GM19025 (cell line): ENCODE measurements around the gene DRD4.

ENCODE experiments used
- ATAC-seq: cut with Tn5 transposase; IDR thresholded peaks from one replicate; pipeline ENCODE4 v1.9.1; 2021; ENCODE audit warnings: mild to moderate bottlenecking, low read depth, moderate library complexity; ENCODE audit not compliant: unreplicated experiment

Gene DRD4

GRCh38 chr11:620935-621814 is 15.9 kb upstream of the DRD4 start:
- no peak for ATAC-seq

- ATAC-seq = no peak
These were observed 15.2 kb upstream of the DRD4 start for GRCh38 chr11:621838-622237.

- ATAC-seq = no peak
These were observed 13.7 kb upstream of the DRD4 start for GRCh38 chr11:623349-623869.

DNA sequence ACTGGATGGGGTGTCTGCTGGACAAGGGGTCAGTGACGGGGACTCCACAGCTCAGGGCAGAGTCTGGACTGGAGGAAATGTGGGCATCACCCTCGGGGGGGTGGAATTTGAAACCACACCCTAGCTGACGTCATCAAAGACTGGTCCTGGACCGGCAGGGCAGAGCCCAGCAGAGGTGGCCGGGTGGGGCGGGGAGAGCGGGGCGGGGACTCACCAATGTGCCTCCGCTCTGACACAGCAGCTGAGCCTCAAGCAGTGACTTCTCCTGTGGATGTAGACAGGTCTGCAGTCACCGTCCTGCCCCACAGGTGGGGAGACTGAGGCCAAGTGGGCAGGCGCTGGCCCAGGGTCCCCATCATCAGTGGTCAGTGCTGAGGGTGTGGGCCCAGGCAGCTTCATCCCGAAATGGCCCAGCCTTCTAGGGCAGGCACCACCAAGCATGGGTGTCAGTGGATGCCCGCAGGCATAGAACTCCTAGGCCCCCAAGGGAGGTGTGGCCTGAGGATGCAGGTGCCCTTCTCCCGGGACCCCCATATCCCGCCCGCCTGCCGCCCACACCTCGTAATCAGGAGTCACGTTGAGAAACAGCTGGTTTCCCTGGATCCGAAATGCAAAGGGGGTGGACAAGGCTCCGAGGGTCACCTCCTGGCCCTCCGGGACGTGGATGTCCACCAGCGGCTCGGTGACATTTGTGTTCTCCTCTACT is 12.9 kb upstream of the DRD4 start:
- ATAC-seq = no peak

- no peak for ATAC-seq
These were observed 12.1 kb upstream of the DRD4 start, which contains the start of gene CDHR5 for GRCh38 chr11:624705-625635. CDHR5 (minus strand) TSS chr11:624955; CDS start chr11:624902, 53 bp downstream.

DNA sequence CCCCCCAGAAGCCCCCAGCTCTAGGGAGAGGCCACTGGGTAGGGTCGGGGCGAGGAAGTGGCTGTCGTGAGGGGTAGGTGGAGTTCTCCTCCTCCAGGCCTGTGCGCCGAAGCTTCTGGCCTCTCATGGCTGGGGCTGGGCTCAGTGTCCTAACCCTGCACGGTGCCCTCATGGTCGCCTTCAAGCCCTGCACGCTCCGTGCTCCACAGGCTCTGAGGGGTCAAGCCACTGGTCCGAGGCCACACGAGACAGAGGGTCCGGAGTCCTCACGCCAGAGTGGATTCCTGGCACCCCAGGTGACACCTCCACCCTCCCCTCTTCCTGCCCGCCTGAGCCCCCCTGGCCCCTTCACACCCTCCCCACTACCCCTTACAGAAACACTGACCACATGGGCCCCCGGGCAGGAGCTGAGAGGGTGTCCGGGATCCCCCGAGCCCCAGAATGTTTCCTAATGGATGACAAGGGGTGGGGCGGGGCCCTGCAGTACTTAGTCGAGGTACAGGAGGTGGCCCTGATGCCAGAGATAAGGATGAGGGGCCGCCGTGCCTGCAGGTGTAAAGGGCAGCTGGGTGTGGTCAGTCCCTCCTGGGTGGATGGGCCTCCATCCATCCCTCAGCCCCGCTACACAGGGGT is 11.3 kb upstream of the DRD4 start:
- ATAC-seq = no peak

- ATAC-seq = no peak
These were observed 10.4 kb upstream of the DRD4 start, which contains the start of gene SCT for GRCh38 chr11:626475-627307. SCT (minus strand) TSS chr11:627181; CDS start chr11:627143, 38 bp downstream.

- ATAC-seq = no peak
These were observed 9.8 kb upstream of the DRD4 start for GRCh38 chr11:627308-627576.

DNA sequence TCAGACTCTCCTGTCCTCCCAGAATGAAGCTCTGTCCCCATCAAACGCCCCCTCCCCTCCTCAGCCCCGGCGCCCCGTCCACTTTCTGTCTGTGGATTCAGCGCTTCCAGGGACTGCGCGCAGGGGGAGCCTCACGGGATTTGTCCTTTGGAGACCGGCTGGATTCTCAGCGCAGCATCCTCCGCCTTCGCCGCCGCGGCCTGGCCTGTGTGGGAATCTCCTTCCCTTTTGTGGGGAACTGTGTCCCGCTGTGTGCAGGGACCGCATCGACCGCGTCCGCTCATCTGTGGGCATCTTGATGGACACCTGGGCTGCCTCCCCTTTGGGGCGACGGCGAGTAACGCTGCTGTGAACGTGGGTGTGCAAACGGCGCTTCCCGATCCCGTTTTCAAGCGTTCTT is 9.0 kb upstream of the DRD4 start:
- ATAC-seq = no peak

- no peak for ATAC-seq
These were observed 7.9 kb upstream of the DRD4 start for GRCh38 chr11:629237-629583.

DNA sequence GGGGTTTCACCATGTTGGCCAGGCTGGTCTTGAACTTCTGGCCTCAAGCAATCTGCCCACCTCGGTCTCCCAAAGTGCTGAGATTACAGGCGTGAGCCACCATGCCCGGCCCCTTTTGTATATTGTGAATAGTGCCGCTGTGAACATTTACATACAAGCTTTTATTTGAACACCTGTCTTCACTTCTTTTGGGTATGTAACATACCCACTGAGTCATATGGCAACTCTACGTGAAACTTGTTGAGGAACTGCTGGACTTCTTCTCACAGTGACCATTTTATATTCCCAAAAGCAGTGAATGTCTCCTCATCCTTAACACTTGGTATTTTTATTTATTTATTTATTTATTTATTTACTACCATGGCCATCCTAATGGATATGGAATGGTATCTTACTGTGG is 6.2 kb upstream of the DRD4 start:
- no peak for ATAC-seq

- ATAC-seq = no peak
These were observed 1.0 kb upstream of the DRD4 start for GRCh38 chr11:635945-636510.

DNA sequence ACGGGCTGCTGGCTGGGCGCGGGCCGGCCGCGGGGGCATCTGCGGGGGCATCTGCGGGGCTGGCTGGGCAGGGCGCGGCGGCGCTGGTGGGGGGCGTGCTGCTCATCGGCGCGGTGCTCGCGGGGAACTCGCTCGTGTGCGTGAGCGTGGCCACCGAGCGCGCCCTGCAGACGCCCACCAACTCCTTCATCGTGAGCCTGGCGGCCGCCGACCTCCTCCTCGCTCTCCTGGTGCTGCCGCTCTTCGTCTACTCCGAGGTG is 194 bp downstream of the DRD4 start:
- ATAC-seq = no peak

DNA sequence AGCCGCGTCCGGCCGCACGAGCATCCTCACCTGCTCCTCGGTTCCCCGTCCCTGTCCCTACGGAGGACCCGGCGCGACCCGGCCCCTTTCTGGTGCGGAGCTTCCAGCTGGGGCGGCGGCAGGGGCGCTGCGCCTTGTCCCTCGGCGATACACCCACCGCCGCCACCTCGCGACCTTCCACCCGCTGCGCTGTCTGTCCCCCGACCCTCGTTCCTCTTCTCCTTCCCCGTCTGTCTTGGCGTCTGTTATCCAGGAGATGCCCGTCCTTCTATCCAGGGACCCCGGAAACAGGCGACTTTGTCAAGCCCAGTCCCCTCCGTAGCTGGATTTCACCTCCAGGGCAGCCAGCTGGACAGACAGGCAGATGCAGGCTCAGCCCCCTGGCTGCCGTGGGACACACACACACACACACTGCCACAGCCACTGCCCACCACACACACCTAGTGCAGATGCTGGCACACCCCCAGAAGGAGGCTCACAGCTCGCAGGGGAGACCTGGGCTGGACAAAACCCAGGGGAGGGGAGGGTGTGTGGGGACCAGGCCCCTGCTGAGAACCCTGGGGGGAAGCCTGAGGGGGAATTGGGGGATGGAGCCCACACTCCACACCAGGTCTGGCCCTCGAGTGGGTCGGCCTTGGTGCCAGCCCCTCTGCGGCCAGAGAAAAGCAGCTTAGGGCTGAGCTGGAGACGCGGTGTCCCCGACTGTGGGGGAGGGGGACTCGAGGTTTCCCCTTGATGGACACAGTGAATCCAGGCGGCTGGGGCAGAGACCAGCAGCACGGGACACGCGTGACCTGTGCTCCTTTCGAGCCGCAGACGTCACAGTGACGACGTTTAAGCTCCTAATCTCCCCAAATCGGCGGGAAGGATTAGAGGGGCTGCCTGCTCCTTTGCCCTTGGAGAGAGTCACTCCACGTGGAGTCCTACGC is 788 bp downstream of the DRD4 start:
- ATAC-seq = no peak

GRCh38 chr11:638631-639331 is 1.7 kb downstream of the DRD4 start:
- ATAC-seq = no peak

- ATAC-seq = no peak
These were observed 2.4 kb downstream of the DRD4 start for GRCh38 chr11:639332-639955.

DNA sequence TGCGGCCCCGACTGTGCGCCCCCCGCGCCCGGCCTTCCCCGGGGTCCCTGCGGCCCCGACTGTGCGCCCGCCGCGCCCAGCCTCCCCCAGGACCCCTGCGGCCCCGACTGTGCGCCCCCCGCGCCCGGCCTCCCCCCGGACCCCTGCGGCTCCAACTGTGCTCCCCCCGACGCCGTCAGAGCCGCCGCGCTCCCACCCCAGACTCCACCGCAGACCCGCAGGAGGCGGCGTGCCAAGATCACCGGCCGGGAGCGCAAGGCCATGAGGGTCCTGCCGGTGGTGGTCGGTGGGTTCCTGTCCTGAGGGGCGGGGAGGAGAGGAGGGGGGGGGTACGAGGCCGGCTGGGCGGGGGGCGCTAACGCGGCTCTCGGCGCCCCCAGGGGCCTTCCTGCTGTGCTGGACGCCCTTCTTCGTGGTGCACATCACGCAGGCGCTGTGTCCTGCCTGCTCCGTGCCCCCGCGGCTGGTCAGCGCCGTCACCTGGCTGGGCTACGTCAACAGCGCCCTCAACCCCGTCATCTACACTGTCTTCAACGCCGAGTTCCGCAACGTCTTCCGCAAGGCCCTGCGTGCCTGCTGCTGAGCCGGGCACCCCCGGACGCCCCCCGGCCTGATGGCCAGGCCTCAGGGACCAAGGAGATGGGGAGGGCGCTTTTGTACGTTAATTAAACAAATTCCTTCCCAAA is 3.1 kb downstream of the DRD4 start:
- ATAC-seq = no peak
